ENCODE data around the gene ARID2.

ARID2 gene

DNA sequence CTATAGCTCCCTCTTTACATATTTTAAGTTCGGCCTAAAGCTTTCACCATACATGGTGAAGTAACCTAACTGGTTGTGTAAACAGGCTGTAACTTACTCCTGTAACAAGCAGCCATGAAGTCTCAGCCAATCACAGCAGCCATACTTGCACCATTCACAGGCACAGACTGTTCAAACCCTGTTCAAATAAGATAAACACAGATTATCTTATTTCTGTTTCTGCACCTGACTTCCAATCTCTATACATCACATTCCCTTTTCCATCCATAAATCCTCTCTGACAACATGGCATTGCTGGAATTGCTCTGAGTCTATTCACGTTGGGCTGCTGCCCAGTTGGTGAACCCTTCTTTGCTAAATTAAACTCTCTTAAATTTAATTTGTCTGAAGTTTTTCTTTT lies 34.5 kb upstream of the ARID2 start:
- H3K4me3 ChIP-seq (ENCODE audit: low read length): no peak overlapping the region
- peaks cover 5% of the 10 kb centered on the region; the same call in 1 of the 2 replicates for H3K9me3 ChIP-seq (ENCODE audit: control insufficient read depth, insufficient read depth, low read length)
- H3K27ac ChIP-seq (ENCODE audit: low read depth, low read length): no peak overlapping the region
- H3K4me1 ChIP-seq (ENCODE audit: control insufficient read depth, low read length): no peaks in the 10 kb centered on the region
- no peaks in the 10 kb centered on the region for H3F3A ChIP-seq (ENCODE audit: control insufficient read depth, insufficient read depth)
- no peak overlapping the region for H3K4me2 ChIP-seq (ENCODE audit: low read length)
- no peaks in the 10 kb centered on the region for H3K36me3 ChIP-seq (ENCODE audit: control insufficient read depth, low read length)
- H3K79me2 ChIP-seq (ENCODE audit: control insufficient read depth, low read length): no peaks in the 10 kb centered on the region
- H4K20me1 ChIP-seq (ENCODE audit: control insufficient read depth, insufficient read depth, low read depth, low read length): no peaks in the 10 kb centered on the region
- H3K9me2 ChIP-seq (replicated peaks; ENCODE audit: control insufficient read depth, low read length): no peaks in the 10 kb centered on the region
- no peaks in the 10 kb centered on the region for H3K27me3 ChIP-seq (ENCODE audit: control insufficient read depth, low read length)
- TF ChIP-seq CTCF (IDR thresholded peaks at IDR 0.05; ENCODE audit: low read depth, low read length, poor library complexity, severe bottlenecking) (no peak), EZH2phosphoT487 (IDR thresholded peaks at IDR 0.05; ENCODE audit: borderline replicate concordance, low read length) (no peak)

DNA sequence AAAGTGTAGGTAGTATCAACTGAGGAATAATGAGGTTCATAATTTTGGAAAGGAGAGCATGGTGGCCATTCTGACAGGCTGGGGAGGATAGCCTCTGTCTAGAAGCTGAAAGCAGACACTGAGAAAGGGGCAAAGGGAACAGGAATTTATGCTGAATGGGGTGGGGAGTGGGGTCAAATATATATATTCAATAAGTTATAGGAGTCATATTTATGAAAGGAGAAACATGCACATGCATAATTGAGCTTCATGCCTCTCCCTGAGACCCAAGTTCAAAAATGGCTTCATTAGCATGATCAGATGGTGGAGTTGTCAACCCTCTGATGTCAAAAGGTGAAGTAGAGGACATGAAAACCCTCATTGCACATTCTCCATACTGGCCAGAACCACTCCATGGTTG lies 33.9 kb upstream of the ARID2 start:
- H3K4me3 ChIP-seq (ENCODE audit: low read length): no peak overlapping the region
- no peak for TF ChIP-seq CTCF (IDR thresholded peaks at IDR 0.05; ENCODE audit: low read depth, low read length, poor library complexity, severe bottlenecking)
- no peak for TF ChIP-seq EZH2phosphoT487 (IDR thresholded peaks at IDR 0.05; ENCODE audit: borderline replicate concordance, low read length)
- H3K27ac ChIP-seq (ENCODE audit: low read depth, low read length): no peak overlapping the region
- H3F3A ChIP-seq (ENCODE audit: control insufficient read depth, insufficient read depth): no peaks in the 10 kb centered on the region
- H3K79me2 ChIP-seq (ENCODE audit: control insufficient read depth, low read length): no peaks in the 10 kb centered on the region
- no peaks in the 10 kb centered on the region for H3K27me3 ChIP-seq (ENCODE audit: control insufficient read depth, low read length)
- H3K9me2 ChIP-seq (replicated peaks; ENCODE audit: control insufficient read depth, low read length): no peaks in the 10 kb centered on the region
- H3K4me1 ChIP-seq (ENCODE audit: control insufficient read depth, low read length): no peaks in the 10 kb centered on the region
- peaks cover 5% of the 10 kb centered on the region; the same call in 1 of the 2 replicates for H3K9me3 ChIP-seq (ENCODE audit: control insufficient read depth, insufficient read depth, low read length)
- H4K20me1 ChIP-seq (ENCODE audit: control insufficient read depth, insufficient read depth, low read depth, low read length): no peaks in the 10 kb centered on the region
- no peak overlapping the region for H3K4me2 ChIP-seq (ENCODE audit: low read length)
- H3K36me3 ChIP-seq (ENCODE audit: control insufficient read depth, low read length): no peaks in the 10 kb centered on the region

GRCh38 chr12:45696049-45696448 lies 33.5 kb upstream of the ARID2 start:
- H4K20me1 ChIP-seq (ENCODE audit: control insufficient read depth, insufficient read depth, low read depth, low read length): no peaks in the 10 kb centered on the region
- H3K4me2 ChIP-seq (ENCODE audit: low read length): no peak overlapping the region
- no peaks in the 10 kb centered on the region for H3K9me2 ChIP-seq (replicated peaks; ENCODE audit: control insufficient read depth, low read length)
- no peaks in the 10 kb centered on the region for H3K79me2 ChIP-seq (ENCODE audit: control insufficient read depth, low read length)
- TF ChIP-seq EZH2phosphoT487 (IDR thresholded peaks at IDR 0.05; ENCODE audit: borderline replicate concordance, low read length): no peak
- no peak for TF ChIP-seq CTCF (IDR thresholded peaks at IDR 0.05; ENCODE audit: low read depth, low read length, poor library complexity, severe bottlenecking)
- peaks cover 5% of the 10 kb centered on the region; the same call in 1 of the 2 replicates for H3K9me3 ChIP-seq (ENCODE audit: control insufficient read depth, insufficient read depth, low read length)
- H3K27ac ChIP-seq (ENCODE audit: low read depth, low read length): no peak overlapping the region
- no peaks in the 10 kb centered on the region for H3K36me3 ChIP-seq (ENCODE audit: control insufficient read depth, low read length)
- H3F3A ChIP-seq (ENCODE audit: control insufficient read depth, insufficient read depth): no peaks in the 10 kb centered on the region
- H3K27me3 ChIP-seq (ENCODE audit: control insufficient read depth, low read length): no peaks in the 10 kb centered on the region
- no peak overlapping the region for H3K4me3 ChIP-seq (ENCODE audit: low read length)
- no peaks in the 10 kb centered on the region for H3K4me1 ChIP-seq (ENCODE audit: control insufficient read depth, low read length)

Measured in DOHH2 (cell line).